Measurements from ENCODE around the gene EEF1G. TPM values are rescaled to one million over a fixed set of nuclear protein-coding genes. Genes with fewer than 3 reads are reported as not detected.
"Not testable (repeated sequence)": the region's sequence is repeated elsewhere in the genome, so short reads cannot be mapped to it uniquely, and the experiment has no call there.

The EEF1G gene
- total and polyA plus RNA-seq, 2 donors = 1,365 to 1,700 TPM

- peak in 1 of 9 donors; percentile 64 for DNase-seq (ENCODE audit: low read depth in 6 of 9, low spot score in 9 of 9)
These were observed 18.1 kb downstream of the EEF1G start for GRCh38 chr11:62555464-62556107.

GRCh38 chr11:62554387-62555167 is 19.1 kb downstream of the EEF1G start:
- Histone ChIP-seq H3K4me3 (ENCODE audit: low read length in 2 of 2) (no peak overlapping the region), H3K4me1 (ENCODE audit: control insufficient read depth in 2 of 2, insufficient read depth in 2 of 2, low read length in 2 of 2) (peaks cover 49 to 67% of the 10 kb centered on the region in 2 donors), H3K27me3 (ENCODE audit: control insufficient read depth in 2 of 2, insufficient read depth in 1 of 2, low read length in 1 of 2) (no peaks in the 10 kb centered on the region), H3K9me3 (ENCODE audit: control insufficient read depth in 2 of 2, insufficient read depth in 1 of 2, low read length in 1 of 2) (no peaks in the 10 kb centered on the region), H3K36me3 (ENCODE audit: control insufficient read depth in 2 of 2, insufficient read depth in 2 of 2, low read length in 1 of 2) (peaks cover 15 to 18% of the 10 kb centered on the region in 2 donors), H3K27ac (ENCODE audit: low read depth in 1 of 2, low read length in 1 of 2) (peak overlapping the region; percentile 35 to 66)
- WGBS = 91% methylated on average over 7 of the region's 7 CpGs
- DNase-seq (ENCODE audit: low read depth in 6 of 9, low spot score in 9 of 9) = no peak

More at GRCh38 chr11:62555464-62556107, 18.1 kb downstream of the EEF1G start:
- Histone ChIP-seq H3K9me3 (ENCODE audit: control insufficient read depth in 2 of 2, insufficient read depth in 1 of 2, low read length in 1 of 2) (no peaks in the 10 kb centered on the region), H3K36me3 (ENCODE audit: control insufficient read depth in 2 of 2, insufficient read depth in 2 of 2, low read length in 1 of 2) (peaks cover 23 to 28% of the 10 kb centered on the region in 2 donors), H3K4me1 (ENCODE audit: control insufficient read depth in 2 of 2, insufficient read depth in 2 of 2, low read length in 2 of 2) (peaks cover 49 to 67% of the 10 kb centered on the region in 2 donors), H3K27me3 (ENCODE audit: control insufficient read depth in 2 of 2, insufficient read depth in 1 of 2, low read length in 1 of 2) (no peaks in the 10 kb centered on the region), H3K27ac (ENCODE audit: low read depth in 1 of 2, low read length in 1 of 2) (peak overlapping the region; percentile 88 to 97), H3K4me3 (ENCODE audit: low read length in 2 of 2) (no peak overlapping the region)
- 1% methylated on average over 4 of the region's 4 CpGs for WGBS

- WGBS = 97% methylated on average over 8 of the region's 8 CpGs
- DNase-seq (ENCODE audit: low read depth in 6 of 9, low spot score in 9 of 9) = no peak
These were observed 19.8 kb downstream of the EEF1G start for GRCh38 chr11:62553839-62554361.

GRCh38 chr11:62553080-62553838 is 20.4 kb downstream of the EEF1G start:
- peaks cover 5 to 10% of the 10 kb centered on the region in 2 donors for H3K27me3 ChIP-seq (ENCODE audit: control insufficient read depth in 2 of 2, insufficient read depth in 1 of 2, low read length in 1 of 2)
- no peak overlapping the region for H3K4me3 ChIP-seq (ENCODE audit: low read length in 2 of 2)
- no peaks in the 10 kb centered on the region for H3K9me3 ChIP-seq (ENCODE audit: control insufficient read depth in 2 of 2, insufficient read depth in 1 of 2, low read length in 1 of 2)
- 37% methylated on average over 15 of the region's 15 CpGs for WGBS
- peaks cover 49 to 70% of the 10 kb centered on the region in 2 donors for H3K4me1 ChIP-seq (ENCODE audit: control insufficient read depth in 2 of 2, insufficient read depth in 2 of 2, low read length in 2 of 2)
- peak in 3 of 9 donors; percentile 54 to 80 (median 55) for DNase-seq (ENCODE audit: low read depth in 6 of 9, low spot score in 9 of 9)
- peaks cover 3 to 5% of the 10 kb centered on the region in 2 donors for H3K36me3 ChIP-seq (ENCODE audit: control insufficient read depth in 2 of 2, insufficient read depth in 2 of 2, low read length in 1 of 2)
- peak overlapping the region; percentile 77 to 83 for H3K27ac ChIP-seq (ENCODE audit: low read depth in 1 of 2, low read length in 1 of 2)

More at GRCh38 chr11:62553839-62554361, 19.8 kb downstream of the EEF1G start:
- H3K9me3 ChIP-seq (ENCODE audit: control insufficient read depth in 2 of 2, insufficient read depth in 1 of 2, low read length in 1 of 2) = no peaks in the 10 kb centered on the region
- H3K36me3 ChIP-seq (ENCODE audit: control insufficient read depth in 2 of 2, insufficient read depth in 2 of 2, low read length in 1 of 2) = peaks cover 8 to 11% of the 10 kb centered on the region in 2 donors
- H3K27me3 ChIP-seq (ENCODE audit: control insufficient read depth in 2 of 2, insufficient read depth in 1 of 2, low read length in 1 of 2) = peaks cover 0 to 3% of the 10 kb centered on the region in 2 donors
- no peak overlapping the region for H3K4me3 ChIP-seq (ENCODE audit: low read length in 2 of 2)
- H3K4me1 ChIP-seq (ENCODE audit: control insufficient read depth in 2 of 2, insufficient read depth in 2 of 2, low read length in 2 of 2) = peaks cover 49 to 68% of the 10 kb centered on the region in 2 donors
- peak overlapping the region; percentile 0 to 77 for H3K27ac ChIP-seq (ENCODE audit: low read depth in 1 of 2, low read length in 1 of 2)

GRCh38 chr11:62552485-62553079 is 21.1 kb downstream of the EEF1G start:
- no peaks in the 10 kb centered on the region for H3K9me3 ChIP-seq (ENCODE audit: control insufficient read depth in 2 of 2, insufficient read depth in 1 of 2, low read length in 1 of 2)
- H3K27me3 ChIP-seq (ENCODE audit: control insufficient read depth in 2 of 2, insufficient read depth in 1 of 2, low read length in 1 of 2) = peaks cover 10 to 16% of the 10 kb centered on the region in 2 donors
- H3K27ac ChIP-seq (ENCODE audit: low read depth in 1 of 2, low read length in 1 of 2) = peak overlapping the region; percentile 77 to 83
- 73% methylated on average over 4 of the region's 4 CpGs for WGBS
- no peak for DNase-seq (ENCODE audit: low read depth in 6 of 9, low spot score in 9 of 9)
- peaks cover 0 to 3% of the 10 kb centered on the region in 2 donors for H3K36me3 ChIP-seq (ENCODE audit: control insufficient read depth in 2 of 2, insufficient read depth in 2 of 2, low read length in 1 of 2)
- H3K4me1 ChIP-seq (ENCODE audit: control insufficient read depth in 2 of 2, insufficient read depth in 2 of 2, low read length in 2 of 2) = peaks cover 49 to 68% of the 10 kb centered on the region in 2 donors
- no peak overlapping the region for H3K4me3 ChIP-seq (ENCODE audit: low read length in 2 of 2)

GRCh38 chr11:62550478-62550877 is 23.2 kb downstream of the EEF1G start:
- H3K36me3 ChIP-seq (ENCODE audit: control insufficient read depth in 2 of 2, insufficient read depth in 2 of 2, low read length in 1 of 2); H3K4me3 ChIP-seq (ENCODE audit: low read length in 2 of 2); H3K9me3 ChIP-seq (ENCODE audit: control insufficient read depth in 2 of 2, insufficient read depth in 1 of 2, low read length in 1 of 2); H3K27ac ChIP-seq (ENCODE audit: low read depth in 1 of 2, low read length in 1 of 2); DNase-seq (ENCODE audit: low read depth in 6 of 9, low spot score in 9 of 9): not testable (repeated sequence)
- H3K4me1 ChIP-seq (ENCODE audit: control insufficient read depth in 2 of 2, insufficient read depth in 2 of 2, low read length in 2 of 2) = peaks cover 32 to 63% of the 10 kb centered on the region in 2 donors
- H3K27me3 ChIP-seq (ENCODE audit: control insufficient read depth in 2 of 2, insufficient read depth in 1 of 2, low read length in 1 of 2) = peaks cover 31 to 37% of the 10 kb centered on the region in 2 donors
- WGBS = 93% methylated on average over 2 of the region's 2 CpGs

- H3K27ac ChIP-seq (ENCODE audit: low read depth in 1 of 2, low read length in 1 of 2) = peak overlapping the region in 1 of 2 donors; percentile 62
- WGBS = 95% methylated on average over 17 of the region's 17 CpGs
- no peaks in the 10 kb centered on the region for H3K36me3 ChIP-seq (ENCODE audit: control insufficient read depth in 2 of 2, insufficient read depth in 2 of 2, low read length in 1 of 2)
- H3K4me3 ChIP-seq (ENCODE audit: low read length in 2 of 2) = no peak overlapping the region
- H3K9me3 ChIP-seq (ENCODE audit: control insufficient read depth in 2 of 2, insufficient read depth in 1 of 2, low read length in 1 of 2) = no peaks in the 10 kb centered on the region
- H3K27me3 ChIP-seq (ENCODE audit: control insufficient read depth in 2 of 2, insufficient read depth in 1 of 2, low read length in 1 of 2) = peaks cover 47 to 55% of the 10 kb centered on the region in 2 donors
- peaks cover 20 to 55% of the 10 kb centered on the region in 2 donors for H3K4me1 ChIP-seq (ENCODE audit: control insufficient read depth in 2 of 2, insufficient read depth in 2 of 2, low read length in 2 of 2)
- no peak for DNase-seq (ENCODE audit: low read depth in 6 of 9, low spot score in 9 of 9)
These were observed 25.0 kb downstream of the EEF1G start for GRCh38 chr11:62548545-62549335.
